A673 (cell line): ENCODE measurements around the gene EPS15.

ENCODE experiments used
- EZH2 ChIP-seq: fragments of 200-600 bp; sonication (generic); IDR thresholded peaks from 2 replicates; pipeline ENCODE4 v1.6.1; 2017; ENCODE audit warnings: borderline replicate concordance, low read depth, mild to moderate bottlenecking, mixed read lengths, antibody characterized with exemption, low read length; ENCODE audit not compliant: poor library complexity, severe bottlenecking
- TF ChIP-seq, protein P1 (sequence below): fragments of 300-800, 200-600 bp; sonication (generic); conservative IDR thresholded peaks from 2 replicates; pipeline ENCODE4 v1.5.1; 2017; ENCODE audit warnings: low read depth, mild to moderate bottlenecking, antibody characterized with exemption, low read length, moderate library complexity, mixed read lengths

DNA sequence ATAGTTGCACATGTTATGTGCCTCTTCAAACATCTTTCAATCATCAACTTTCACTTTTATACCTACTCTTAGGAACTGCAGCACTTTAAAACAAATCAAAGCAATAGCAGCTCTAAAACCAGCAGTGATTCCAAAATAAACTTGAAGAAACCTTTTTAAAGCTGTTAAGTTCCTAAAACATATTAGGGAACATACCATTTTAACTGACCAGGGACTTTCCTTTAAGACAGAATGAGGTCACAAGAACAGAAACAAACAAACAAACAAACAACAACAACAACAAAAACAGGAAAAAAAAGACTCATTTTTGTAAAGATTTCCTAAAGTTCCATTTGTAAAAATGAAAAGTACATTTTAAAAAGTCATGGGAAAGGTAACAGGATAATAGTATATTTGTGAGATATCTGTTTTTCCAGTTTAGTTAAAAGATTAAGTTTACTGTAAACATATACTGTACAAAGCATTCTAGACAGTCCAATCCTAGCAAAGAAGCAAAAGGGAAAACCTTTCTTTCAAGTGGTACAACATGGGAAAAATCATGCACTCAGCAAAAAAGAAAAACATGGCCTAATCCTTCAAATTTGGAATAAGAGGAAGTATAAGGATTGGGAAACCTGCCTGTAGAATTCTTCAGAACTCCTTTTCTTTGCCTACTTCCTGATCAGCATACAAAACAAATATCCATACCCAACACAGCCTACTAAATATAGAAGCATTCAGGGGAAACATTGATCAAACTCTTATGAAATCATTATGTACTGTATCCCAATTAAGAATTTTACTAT, 45.5 kb downstream of the EPS15 start:
- TF ChIP-seq, protein P1, sequence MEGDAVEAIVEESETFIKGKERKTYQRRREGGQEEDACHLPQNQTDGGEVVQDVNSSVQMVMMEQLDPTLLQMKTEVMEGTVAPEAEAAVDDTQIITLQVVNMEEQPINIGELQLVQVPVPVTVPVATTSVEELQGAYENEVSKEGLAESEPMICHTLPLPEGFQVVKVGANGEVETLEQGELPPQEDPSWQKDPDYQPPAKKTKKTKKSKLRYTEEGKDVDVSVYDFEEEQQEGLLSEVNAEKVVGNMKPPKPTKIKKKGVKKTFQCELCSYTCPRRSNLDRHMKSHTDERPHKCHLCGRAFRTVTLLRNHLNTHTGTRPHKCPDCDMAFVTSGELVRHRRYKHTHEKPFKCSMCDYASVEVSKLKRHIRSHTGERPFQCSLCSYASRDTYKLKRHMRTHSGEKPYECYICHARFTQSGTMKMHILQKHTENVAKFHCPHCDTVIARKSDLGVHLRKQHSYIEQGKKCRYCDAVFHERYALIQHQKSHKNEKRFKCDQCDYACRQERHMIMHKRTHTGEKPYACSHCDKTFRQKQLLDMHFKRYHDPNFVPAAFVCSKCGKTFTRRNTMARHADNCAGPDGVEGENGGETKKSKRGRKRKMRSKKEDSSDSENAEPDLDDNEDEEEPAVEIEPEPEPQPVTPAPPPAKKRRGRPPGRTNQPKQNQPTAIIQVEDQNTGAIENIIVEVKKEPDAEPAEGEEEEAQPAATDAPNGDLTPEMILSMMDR: no peak
- TF ChIP-seq EZH2: no peak
